Suprapubic skin (tissue), 3 donors: Measurements from ENCODE around the gene TSPOAP1.
A peak's percentile ranks its signal among the peaks of the same experiment; 100 is the strongest.

ENCODE experiments used
- CTCF ChIP-seq, 2 donors: fragments of 200-600 bp in 1 of 2; fragments of 450-650 bp in 1 of 2; sonication (generic) in 1 of 2; IDR thresholded peaks; one replicate each; pipeline ENCODE4 v1.5.1; 2016 to 2019; ENCODE audit warnings: antibody characterized with exemption in 2 of 2, mild to moderate bottlenecking in 1 of 2, moderate library complexity in 1 of 2
- POLR2A ChIP-seq, 2 donors: fragments of 450-650 bp; IDR thresholded peaks; one replicate each; pipeline ENCODE4 v1.6.1; 2017; ENCODE audit warnings: antibody characterized with exemption in 2 of 2, mild to moderate bottlenecking in 2 of 2, moderate library complexity in 2 of 2

DNA sequence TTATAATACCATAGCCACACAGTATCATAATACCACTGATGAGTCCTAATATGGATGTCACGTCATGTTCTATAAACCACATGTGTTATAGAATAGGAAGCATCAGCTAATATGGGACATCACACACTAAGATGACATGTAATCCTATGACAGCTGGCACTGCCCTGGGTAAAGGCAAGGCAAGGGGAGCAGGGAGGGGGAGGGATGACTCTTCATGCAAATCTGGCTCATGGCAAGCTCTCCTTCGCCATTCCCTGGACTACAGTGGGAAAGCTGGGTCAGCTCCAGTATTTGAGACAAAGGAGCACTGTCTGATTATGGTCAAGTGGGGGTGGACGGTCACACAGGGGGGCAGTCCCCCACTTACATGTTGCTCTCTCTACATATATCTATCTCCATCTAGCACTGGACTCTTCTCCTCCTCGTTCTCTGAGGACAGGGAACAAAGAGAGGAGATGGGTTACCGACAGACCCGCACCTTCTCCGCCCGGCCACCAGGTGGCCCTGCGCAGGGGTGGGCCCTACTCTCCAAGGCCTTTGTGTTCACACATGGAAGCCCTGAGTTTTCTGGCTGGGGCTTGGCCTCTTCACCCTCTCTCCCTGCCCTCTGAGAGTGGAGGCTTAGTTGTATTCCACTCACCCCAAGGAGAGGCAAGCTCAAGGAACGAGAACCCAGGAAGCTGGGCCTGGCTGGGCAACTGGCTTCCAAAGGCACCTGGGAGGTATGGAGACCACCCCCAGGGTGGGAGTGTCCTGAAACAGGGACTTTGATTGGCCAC, 24.4 kb downstream of the TSPOAP1 start:
- TF ChIP-seq CTCF (IDR thresholded peaks at IDR 0.05): peak; percentile 51 to 75
- no peak for TF ChIP-seq POLR2A (IDR thresholded peaks at IDR 0.05)
